ENCODE results near the gene MAML2.

MAML2 gene

GRCh38 chr11:96014217-96014616, 328.8 kb downstream of the MAML2 start:
- peak; percentile 18 for DNase-seq (ENCODE audit: low spot score)
- in situ Hi-C loops (cut with MboI; ENCODE audit: low pct_unique_long_range_greater_than_20kb, low sequenced_read_pairs, unreplicated experiment): no loop called here
- TF ChIP-seq, protein P1, sequence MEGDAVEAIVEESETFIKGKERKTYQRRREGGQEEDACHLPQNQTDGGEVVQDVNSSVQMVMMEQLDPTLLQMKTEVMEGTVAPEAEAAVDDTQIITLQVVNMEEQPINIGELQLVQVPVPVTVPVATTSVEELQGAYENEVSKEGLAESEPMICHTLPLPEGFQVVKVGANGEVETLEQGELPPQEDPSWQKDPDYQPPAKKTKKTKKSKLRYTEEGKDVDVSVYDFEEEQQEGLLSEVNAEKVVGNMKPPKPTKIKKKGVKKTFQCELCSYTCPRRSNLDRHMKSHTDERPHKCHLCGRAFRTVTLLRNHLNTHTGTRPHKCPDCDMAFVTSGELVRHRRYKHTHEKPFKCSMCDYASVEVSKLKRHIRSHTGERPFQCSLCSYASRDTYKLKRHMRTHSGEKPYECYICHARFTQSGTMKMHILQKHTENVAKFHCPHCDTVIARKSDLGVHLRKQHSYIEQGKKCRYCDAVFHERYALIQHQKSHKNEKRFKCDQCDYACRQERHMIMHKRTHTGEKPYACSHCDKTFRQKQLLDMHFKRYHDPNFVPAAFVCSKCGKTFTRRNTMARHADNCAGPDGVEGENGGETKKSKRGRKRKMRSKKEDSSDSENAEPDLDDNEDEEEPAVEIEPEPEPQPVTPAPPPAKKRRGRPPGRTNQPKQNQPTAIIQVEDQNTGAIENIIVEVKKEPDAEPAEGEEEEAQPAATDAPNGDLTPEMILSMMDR (IDR thresholded peaks at IDR 0.05; ENCODE audit: extremely low read depth, insufficient read depth, missing control alignments): no peak

- in situ Hi-C loops (cut with MboI; ENCODE audit: low pct_unique_long_range_greater_than_20kb, low sequenced_read_pairs, unreplicated experiment): no loop called here
- TF ChIP-seq, protein P1 (IDR thresholded peaks at IDR 0.05; ENCODE audit: extremely low read depth, insufficient read depth, missing control alignments): no peak
- DNase-seq (ENCODE audit: low spot score): no peak
These were observed 329.4 kb downstream of the MAML2 start for GRCh38 chr11:96013461-96014213.

DNA sequence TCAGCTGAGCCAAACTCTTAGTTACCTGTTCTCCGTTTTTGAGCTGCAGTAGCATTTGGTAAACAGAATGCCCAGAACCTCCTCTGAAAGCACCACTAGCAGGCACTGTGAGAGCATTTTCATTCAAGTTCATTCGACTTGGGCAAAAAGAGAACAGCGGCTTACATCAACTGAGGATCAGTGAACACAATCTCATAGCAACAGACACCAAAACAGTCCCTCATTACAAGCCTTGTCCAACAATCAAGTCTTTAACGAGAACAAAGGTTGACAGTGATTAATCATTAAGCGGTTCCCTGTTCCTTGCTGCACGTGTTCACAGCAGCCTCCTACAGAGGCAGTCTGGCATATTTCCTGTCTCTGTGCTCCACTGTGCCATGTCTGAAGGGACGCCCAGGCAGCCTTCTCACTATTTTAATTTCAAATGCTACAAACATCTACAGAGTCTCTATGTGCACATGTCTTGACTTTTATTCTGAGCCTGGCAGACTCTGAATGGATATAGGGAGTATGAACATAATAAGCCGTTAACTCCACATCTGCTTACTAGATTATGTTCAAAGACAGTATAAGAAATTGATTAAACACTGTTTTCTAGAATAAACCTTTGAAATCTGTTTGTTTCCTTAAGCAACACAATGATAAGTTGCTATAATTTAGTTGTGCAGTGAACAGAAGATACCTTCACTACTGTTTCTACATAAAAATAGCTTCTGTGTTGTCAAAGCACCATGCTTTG, 330.7 kb downstream of the MAML2 start:
- in situ Hi-C loops (cut with MboI; ENCODE audit: low pct_unique_long_range_greater_than_20kb, low sequenced_read_pairs, unreplicated experiment): no loop called here
- TF ChIP-seq, protein P1 (IDR thresholded peaks at IDR 0.05; ENCODE audit: extremely low read depth, insufficient read depth, missing control alignments): peak; percentile 65
- DNase-seq (ENCODE audit: low spot score): peak; percentile 61

DNA sequence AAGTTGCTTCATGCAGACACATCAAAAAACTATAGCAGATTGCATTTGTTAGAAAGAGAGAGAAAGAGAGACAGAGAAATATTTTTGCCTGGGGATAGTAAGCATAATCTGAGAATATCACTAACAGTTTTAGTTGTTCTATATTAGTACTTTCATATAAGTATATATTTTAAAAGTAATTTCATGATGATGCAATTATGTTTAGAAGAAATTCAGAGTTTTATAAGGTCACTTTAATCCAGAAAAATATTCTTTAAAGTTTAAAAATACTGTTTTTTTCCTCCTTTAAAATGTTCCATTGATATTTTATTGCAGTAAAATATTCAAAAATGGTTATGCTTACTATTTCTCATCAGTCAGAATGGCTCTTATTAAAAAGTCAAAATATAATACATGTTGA, 332.3 kb downstream of the MAML2 start:
- in situ Hi-C loops (cut with MboI; ENCODE audit: low pct_unique_long_range_greater_than_20kb, low sequenced_read_pairs, unreplicated experiment): no loop called here
- TF ChIP-seq, protein P1 (IDR thresholded peaks at IDR 0.05; ENCODE audit: extremely low read depth, insufficient read depth, missing control alignments): no peak
- no peak for DNase-seq (ENCODE audit: low spot score)

DNA sequence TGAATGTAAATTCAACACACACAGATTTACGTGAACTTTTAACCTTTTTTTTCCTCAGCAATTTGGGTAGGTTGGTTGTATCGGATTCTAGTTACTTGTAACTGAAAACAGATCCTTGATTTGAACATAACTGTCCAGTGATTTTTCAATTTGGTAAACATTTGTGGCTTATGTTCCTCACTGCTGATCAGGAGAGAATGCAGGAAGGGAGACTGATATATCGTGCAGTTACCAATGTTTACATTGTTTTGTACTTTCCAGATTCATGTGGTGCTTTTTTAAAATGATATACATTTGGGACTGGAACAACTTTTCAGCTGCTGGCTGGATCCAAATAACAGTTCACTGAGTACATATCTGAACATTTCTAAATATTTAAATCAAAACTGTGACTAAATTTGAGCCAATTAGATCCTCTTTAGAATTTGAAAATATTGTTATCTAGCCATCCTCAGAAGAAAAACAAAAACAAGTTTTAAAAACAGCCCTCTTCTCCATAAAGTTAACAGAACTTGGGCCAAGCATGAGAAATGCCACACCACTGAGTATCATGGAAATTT, 334.8 kb downstream of the MAML2 start:
- in situ Hi-C loops (cut with MboI; ENCODE audit: low pct_unique_long_range_greater_than_20kb, low sequenced_read_pairs, unreplicated experiment): no loop called here
- no peak for DNase-seq (ENCODE audit: low spot score)
- TF ChIP-seq, protein P1 (IDR thresholded peaks at IDR 0.05; ENCODE audit: extremely low read depth, insufficient read depth, missing control alignments): no peak

DNA sequence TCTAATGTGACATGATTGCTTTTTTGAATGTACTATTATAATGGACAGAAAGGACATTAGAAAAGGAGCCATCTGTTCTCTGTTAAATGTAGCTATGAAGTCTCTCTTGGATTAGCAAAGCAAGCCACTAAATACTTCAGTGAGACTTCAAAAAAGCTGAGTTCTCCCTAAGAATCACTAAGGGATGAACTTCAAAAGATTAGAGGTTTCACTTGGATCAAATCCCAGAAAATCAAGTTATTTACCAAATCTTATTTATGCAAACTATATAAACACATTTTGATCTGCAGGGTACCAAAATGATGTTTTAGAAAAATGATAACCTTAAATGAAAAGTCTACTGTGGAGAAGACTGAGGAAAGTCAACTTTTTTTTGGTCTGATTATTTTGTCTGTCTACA, 337.0 kb downstream of the MAML2 start:
- DNase-seq (ENCODE audit: low spot score): no peak
- TF ChIP-seq, protein P1 (IDR thresholded peaks at IDR 0.05; ENCODE audit: extremely low read depth, insufficient read depth, missing control alignments): no peak
- in situ Hi-C loops (cut with MboI; ENCODE audit: low pct_unique_long_range_greater_than_20kb, low sequenced_read_pairs, unreplicated experiment): no loop called here

All from GM13977 (cell line).